Measurements from ENCODE around the gene NOXO1. TPM values are rescaled to one million over a fixed set of nuclear protein-coding genes. Genes with fewer than 3 reads are reported as not detected.

Gene NOXO1
- total and polyA plus RNA-seq, 9 of the 15 experiments (the other 6 are each of a cell fraction or from before 2014, with no cell fraction given): not detected

DNA sequence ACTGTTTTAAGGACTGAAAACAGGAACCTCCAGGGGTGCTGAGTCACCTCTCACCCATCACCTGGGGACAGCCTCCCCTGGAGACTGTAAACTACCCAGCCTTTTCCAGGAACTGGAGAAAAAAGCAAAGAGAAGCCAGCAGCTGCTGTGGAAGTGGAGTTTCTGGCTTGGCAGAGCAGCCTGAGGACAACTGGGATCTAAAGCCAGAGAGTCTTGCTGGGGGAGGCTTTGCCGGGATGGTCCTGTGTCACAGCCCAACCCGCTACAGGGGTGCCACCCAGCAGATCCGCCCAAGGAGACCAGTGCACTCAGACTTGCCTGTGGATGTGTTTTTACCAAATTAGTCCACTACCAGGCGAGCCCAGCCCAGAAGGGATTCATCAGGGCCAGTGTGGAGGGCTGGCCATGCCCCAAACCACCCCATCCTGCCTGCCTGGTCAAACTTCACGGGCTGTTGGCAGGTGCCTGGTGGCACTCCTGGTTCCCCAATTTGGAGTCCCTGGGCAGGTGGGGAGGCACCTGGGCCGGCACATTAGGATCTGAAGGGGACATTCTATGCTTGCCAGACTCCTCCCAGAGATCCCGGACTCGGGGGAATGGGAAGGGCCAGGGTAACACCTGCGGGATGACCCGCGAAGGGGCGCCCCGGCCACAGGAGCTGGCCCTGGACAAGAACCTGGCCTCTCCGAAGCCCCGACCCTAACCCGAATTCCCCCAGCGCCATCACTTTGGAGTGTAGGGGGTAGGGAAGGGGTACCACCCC is 39.0 kb downstream of the NOXO1 start (continued):
- no peak for TF ChIP-seq PTBP1 (IDR thresholded peaks at IDR 0.05; ENCODE audit: low read depth, low read length)
- TF ChIP-seq HDAC8 (tag; IDR thresholded peaks at IDR 0.05): no peak
- no peak for TF ChIP-seq HCFC1 (IDR thresholded peaks at IDR 0.05; ENCODE audit: low read depth, low read length)
- peak; percentile 82 for TF ChIP-seq MAFK (IDR thresholded peaks at IDR 0.05; ENCODE audit: low read length)
- TF ChIP-seq ZNF830 (CRISPR knock-in tag; IDR thresholded peaks at IDR 0.05): no peak
- no peak for TF ChIP-seq SMAD2 (IDR thresholded peaks at IDR 0.05; ENCODE audit: low read depth, low read length)
- TF ChIP-seq CTBP1 (IDR thresholded peaks at IDR 0.05; ENCODE audit: borderline replicate concordance): peak; percentile 92
- TF ChIP-seq, protein P1, sequence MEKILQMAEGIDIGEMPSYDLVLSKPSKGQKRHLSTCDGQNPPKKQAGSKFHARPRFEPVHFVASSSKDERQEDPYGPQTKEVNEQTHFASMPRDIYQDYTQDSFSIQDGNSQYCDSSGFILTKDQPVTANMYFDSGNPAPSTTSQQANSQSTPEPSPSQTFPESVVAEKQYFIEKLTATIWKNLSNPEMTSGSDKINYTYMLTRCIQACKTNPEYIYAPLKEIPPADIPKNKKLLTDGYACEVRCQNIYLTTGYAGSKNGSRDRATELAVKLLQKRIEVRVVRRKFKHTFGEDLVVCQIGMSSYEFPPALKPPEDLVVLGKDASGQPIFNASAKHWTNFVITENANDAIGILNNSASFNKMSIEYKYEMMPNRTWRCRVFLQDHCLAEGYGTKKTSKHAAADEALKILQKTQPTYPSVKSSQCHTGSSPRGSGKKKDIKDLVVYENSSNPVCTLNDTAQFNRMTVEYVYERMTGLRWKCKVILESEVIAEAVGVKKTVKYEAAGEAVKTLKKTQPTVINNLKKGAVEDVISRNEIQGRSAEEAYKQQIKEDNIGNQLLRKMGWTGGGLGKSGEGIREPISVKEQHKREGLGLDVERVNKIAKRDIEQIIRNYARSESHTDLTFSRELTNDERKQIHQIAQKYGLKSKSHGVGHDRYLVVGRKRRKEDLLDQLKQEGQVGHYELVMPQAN (IDR thresholded peaks at IDR 0.05; ENCODE audit: borderline replicate concordance): no peak
- no peak for TF ChIP-seq ETS2 (tag; IDR thresholded peaks at IDR 0.05; ENCODE audit: borderline replicate concordance, poor library complexity, severe bottlenecking)
- peak; percentile 44; the same call in 1 of the 2 replicates for TF ChIP-seq TCF3 (CRISPR knock-in tag; IDR thresholded peaks at IDR 0.05)
- TF ChIP-seq, protein P2, sequence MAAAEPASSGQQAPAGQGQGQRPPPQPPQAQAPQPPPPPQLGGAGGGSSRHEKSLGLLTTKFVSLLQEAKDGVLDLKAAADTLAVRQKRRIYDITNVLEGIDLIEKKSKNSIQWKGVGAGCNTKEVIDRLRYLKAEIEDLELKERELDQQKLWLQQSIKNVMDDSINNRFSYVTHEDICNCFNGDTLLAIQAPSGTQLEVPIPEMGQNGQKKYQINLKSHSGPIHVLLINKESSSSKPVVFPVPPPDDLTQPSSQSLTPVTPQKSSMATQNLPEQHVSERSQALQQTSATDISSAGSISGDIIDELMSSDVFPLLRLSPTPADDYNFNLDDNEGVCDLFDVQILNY (CRISPR knock-in tag; IDR thresholded peaks at IDR 0.05): no peak
- TF ChIP-seq TAF15 (IDR thresholded peaks at IDR 0.05; ENCODE audit: low read depth, low read length): no peak
- TF ChIP-seq BRCA1 (IDR thresholded peaks at IDR 0.05): no peak
- TF ChIP-seq BRCA1 (CRISPR knock-in tag; IDR thresholded peaks at IDR 0.05): no peak
- TF ChIP-seq ZKSCAN3 (CRISPR knock-in tag; IDR thresholded peaks at IDR 0.05): no peak
- TF ChIP-seq RFX1 (IDR thresholded peaks at IDR 0.05): no peak; the same call in 1 of the 2 replicates
- no peak for TF ChIP-seq HLTF (IDR thresholded peaks at IDR 0.05)
- TF ChIP-seq, protein P3, sequence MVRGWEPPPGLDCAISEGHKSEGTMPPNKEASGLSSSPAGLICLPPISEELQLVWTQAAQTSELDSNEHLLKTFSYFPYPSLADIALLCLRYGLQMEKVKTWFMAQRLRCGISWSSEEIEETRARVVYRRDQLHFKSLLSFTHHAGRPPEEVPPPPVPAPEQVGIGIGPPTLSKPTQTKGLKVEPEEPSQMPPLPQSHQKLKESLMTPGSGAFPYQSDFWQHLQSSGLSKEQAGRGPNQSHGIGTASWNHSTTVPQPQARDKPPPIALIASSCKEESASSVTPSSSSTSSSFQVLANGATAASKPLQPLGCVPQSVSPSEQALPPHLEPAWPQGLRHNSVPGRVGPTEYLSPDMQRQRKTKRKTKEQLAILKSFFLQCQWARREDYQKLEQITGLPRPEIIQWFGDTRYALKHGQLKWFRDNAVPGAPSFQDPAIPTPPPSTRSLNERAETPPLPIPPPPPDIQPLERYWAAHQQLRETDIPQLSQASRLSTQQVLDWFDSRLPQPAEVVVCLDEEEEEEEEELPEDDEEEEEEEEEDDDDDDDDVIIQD (CRISPR knock-in tag; IDR thresholded peaks at IDR 0.05): no peak
- no peak for TF ChIP-seq SAFB (IDR thresholded peaks at IDR 0.05; ENCODE audit: borderline replicate concordance, low read depth, low read length)
- TF ChIP-seq HMG20B (CRISPR knock-in tag; IDR thresholded peaks at IDR 0.05): no peak
- TF ChIP-seq OTX1 (CRISPR knock-in tag; IDR thresholded peaks at IDR 0.05): no peak
- TF ChIP-seq HNRNPUL1 (IDR thresholded peaks at IDR 0.05; ENCODE audit: low read length): no peak
- TF ChIP-seq ATF7 (IDR thresholded peaks at IDR 0.05): 0 out of 2 replicates have a peak, but pooled peaks have one; percentile 13
- no peak for TF ChIP-seq PML (IDR thresholded peaks at IDR 0.05; ENCODE audit: low read length)
- no peak for TF ChIP-seq SP1 (CRISPR knock-in tag; IDR thresholded peaks at IDR 0.05)
- no peak for TF ChIP-seq ZBTB8A (IDR thresholded peaks at IDR 0.05; ENCODE audit: partially characterized antibody)
- no peak for TF ChIP-seq ZBED1 (IDR thresholded peaks at IDR 0.05)
- TF ChIP-seq CEBPG (CRISPR knock-in tag; IDR thresholded peaks at IDR 0.05): no peak
- TF ChIP-seq CEBPG (tag; conservative IDR thresholded peaks at IDR 0.05 in 1 of 2, IDR thresholded peaks at IDR 0.05 in 1 of 2): no peak

Measured in K562 (cell line).